CD4-positive, alpha-beta T cell treated with Interleukin-15 for 4 hours (primary cell): ENCODE data around the gene COX6A2.

Source experiments
- DNase-seq: peaks from one replicate; pipeline ENCODE4 v3.0.0-alpha.2; 2020; ENCODE audit warnings: low spot score

The COX6A2 gene

DNA sequence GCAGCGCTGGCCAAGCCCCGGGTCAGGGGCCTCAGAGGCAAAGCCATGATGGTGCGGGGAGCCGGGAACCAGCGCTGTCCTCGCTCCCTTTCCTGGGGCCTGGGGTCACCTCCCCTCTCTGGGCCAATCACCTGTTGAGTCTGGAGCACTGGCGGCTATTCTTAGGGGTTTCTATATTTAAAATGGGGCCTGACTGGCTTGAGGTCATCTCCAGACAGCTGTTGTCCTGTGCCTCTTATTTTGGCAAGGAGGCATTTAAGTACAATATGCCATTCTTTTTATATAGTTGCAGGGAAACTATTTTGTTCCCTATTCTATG is at the start of gene COX6A2:
COX6A2 (minus strand) TSS at position 82 of the 319 bp plus-strand sequence; CDS start at position 47, 35 bp downstream.
- DNase-seq, result no peak

DNA sequence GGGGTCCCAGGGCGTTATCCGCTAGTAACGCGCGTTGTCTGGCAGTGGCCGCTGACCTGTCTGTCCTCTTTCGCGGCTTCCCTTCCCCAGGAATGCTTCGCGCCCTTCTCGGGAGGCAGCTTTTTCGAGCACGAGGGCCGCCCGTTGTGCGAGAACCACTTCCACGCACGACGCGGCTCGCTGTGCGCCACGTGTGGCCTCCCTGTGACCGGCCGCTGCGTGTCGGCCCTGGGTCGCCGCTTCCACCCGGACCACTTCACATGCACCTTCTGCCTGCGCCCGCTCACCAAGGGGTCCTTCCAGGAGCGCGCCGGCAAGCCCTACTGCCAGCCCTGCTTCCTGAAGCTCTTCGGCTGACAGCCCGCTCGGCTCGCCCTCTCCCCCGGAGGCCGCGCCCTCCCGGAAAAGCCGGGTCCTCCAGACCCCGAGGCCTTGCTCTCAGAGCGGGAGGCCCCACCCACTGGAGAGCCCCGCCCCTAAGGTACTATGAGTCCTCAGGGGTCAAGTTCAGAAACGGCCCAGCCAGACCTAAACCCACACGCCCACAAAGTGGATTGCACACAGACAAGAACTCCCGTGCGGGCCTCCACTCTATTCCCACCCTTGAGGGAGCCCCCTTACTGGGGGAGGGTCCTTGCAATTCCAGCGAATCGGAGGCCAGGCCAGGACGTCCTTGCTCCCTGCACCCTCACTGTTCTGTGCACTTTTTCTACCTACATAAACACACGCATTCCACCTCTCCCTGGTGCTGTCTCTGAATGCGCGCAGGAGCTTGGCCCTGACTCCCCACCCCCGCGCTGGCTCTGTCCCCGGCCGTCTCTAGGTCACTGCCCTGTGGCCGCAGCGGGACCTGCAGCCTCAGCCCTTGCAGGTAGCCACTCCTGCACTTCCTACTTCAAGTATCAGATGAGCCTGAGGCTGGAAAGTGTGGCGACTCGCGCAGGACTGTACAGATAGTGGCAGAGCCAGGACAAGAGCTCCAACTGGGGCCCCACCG is 49.4 kb upstream of the COX6A2 start:
- DNase-seq, result peak; percentile 13

DNA sequence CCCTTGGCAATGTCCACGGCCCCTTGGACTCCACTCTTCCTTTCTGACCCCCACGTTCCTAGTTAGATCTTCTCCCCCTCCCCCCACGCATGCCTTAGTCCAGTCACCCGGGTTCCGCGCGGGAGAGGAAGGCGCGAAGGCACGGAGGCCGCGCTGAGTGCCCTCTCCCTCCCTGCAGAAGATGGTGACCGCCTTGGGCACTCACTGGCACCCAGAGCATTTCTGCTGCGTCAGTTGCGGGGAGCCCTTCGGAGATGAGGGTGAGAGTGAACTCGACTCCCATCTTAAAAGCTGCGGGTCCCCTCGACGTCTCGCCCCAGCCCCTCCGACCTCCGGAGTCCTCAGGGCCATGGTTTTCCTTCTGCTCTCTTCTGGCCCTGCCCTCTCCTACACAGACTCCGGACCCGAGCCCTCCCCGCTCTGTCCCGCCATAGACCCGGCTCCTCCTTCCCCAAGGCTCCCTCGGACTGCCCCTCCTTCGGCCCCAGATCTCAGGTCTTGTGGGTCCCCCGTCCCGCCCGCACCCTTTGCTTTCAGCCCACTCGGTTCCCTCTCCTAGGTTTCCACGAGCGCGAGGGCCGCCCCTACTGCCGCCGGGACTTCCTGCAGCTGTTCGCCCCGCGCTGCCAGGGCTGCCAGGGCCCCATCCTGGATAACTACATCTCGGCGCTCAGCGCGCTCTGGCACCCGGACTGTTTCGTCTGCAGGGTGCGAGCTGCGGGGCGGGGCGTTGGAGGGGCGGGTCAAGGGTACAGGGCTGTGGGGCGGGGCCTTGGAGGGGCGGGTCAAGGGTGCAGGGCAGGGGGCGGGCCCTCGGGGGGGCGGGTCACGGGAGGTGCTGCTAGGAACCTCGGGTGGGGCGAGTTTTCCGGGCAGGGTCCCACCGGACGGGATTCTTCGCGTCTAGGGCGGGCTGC is 48.4 kb upstream of the COX6A2 start:
- peak; percentile 89 for DNase-seq

DNA sequence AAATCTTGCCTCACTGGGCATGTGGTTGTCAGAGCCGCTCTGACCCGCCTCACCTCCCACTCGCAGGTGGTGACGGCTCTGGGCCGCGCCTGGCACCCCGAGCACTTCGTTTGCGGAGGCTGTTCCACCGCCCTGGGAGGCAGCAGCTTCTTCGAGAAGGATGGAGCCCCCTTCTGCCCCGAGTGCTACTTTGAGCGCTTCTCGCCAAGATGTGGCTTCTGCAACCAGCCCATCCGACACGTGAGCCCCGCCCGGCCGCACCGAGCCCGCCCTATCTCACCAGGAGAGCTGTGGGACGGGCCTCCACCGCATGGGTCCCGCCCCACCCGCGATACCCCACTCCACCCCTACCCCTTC is 47.8 kb upstream of the COX6A2 start:
- DNase-seq, result no peak

DNA sequence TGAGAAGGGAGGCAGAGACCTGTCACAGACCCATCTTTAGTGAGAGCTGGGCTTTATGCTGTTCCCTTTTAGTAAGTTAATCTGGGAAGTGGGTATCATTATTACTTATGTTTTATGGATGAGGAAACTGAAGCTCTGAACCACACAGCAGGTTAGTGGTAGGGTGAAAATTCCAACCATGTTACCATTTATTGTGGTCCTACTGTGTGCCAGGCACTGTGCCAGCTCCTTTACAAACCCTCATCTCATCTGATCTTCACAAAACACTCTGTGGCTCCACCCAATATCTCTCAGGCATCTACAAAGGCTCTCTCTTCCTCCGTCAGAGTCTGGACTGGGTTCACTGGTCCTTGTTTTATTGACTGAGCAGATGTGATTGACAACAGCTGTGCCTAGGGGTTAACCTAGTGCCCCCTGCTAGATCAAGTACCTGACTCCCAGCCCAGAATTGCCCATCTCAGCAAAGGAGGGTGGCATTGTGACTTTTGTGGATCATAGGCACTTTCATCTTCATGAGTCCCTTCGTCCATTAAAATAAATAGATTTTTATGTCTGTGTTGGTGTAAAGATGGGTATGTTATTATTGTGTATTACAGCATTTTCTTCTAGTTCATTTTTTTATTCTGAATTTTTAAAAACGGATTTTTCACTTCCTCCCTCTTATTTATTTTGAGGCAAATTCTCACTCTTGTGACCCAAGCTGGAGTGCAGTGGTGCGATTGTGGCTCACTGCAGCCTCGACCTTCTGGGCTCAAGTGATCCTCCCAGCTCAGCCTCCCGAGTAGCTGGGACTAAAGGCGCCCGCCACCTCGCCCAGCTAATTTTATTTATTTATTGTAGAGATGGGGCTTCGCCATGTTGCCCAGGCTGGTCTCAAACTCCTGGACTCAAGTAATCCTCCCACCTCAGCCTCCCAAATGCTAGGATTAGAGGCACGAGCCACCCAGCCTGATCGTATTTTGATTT is 46.9 kb upstream of the COX6A2 start:
- DNase-seq, result no peak

DNA sequence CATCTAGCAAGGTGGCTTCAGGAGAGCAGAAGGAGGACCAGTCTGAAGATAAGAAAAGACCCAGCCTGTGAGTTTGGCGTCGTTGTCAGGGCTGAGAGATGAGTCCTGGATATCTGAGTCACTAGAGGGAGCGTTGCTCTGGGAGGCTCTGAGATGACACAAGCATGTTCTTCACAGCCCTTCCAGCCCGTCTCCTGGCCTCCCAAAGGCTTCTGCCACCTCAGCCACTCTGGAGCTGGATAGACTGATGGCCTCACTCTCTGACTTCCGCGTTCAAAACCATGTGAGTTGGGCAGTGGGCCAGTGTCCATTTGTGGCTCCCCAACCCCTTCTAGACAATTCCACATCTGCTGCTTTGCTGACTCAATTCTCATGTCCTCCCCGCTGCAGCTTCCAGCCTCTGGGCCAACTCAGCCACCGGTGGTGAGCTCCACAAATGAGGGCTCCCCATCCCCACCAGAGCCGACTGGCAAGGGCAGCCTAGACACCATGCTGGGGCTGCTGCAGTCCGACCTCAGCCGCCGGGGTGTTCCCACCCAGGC is 46.1 kb upstream of the COX6A2 start:
- DNase-seq, result no peak

DNA sequence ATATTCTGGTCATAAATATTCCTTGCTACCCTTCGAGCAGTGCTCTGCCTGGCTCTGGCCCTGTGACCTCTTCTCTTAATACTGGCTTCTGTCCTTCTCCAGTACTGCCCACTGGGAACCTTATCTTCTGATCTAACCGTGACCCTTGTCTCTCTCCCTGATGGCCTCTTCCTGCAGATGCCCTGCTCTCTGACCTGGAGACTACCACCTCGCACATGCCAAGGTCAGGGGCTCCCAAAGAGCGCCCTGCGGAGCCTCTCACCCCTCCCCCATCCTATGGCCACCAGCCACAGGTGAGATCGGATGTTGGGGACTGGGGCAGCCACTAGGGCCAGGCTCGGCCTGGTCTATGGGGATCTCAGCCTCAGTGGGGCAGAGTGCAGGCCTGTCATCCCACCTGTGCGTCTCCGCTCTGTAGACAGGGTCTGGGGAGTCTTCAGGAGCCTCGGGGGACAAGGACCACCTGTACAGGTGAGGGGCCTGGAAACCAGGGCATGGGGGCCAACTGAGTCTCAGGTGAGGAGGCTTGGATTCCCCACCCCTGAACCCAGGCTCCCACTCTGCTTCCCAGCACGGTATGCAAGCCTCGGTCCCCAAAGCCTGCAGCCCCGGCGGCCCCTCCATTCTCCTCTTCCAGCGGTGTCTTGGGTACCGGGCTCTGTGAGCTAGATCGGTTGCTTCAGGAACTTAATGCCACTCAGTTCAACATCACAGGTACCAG is 45.3 kb upstream of the COX6A2 start:
- no peak for DNase-seq

DNA sequence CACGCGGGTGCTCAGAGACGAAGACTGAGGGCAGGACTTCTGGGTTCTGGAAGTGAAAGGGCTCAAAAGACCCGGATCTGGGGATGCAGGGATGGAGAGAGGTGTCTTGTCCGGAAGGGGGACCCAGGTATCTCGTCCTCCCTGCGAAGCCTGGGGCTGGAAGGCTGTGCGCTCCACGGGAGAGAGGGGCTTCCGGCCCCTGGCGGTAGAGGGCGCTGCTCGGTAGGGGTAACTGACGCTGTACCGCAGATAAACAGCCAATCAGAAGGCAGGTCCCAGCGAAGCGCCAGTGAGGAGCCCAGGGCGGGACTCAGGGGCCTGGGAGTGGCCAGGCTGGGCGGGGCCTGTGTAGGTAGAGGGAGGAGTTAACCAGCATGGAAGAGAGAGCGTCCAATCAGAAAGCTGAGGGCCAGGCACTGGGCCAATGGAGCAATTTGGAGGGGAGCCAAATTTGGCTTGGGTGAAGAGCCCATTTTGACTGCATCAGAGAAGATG is 44.6 kb upstream of the COX6A2 start:
- DNase-seq, result peak; percentile 29

DNA sequence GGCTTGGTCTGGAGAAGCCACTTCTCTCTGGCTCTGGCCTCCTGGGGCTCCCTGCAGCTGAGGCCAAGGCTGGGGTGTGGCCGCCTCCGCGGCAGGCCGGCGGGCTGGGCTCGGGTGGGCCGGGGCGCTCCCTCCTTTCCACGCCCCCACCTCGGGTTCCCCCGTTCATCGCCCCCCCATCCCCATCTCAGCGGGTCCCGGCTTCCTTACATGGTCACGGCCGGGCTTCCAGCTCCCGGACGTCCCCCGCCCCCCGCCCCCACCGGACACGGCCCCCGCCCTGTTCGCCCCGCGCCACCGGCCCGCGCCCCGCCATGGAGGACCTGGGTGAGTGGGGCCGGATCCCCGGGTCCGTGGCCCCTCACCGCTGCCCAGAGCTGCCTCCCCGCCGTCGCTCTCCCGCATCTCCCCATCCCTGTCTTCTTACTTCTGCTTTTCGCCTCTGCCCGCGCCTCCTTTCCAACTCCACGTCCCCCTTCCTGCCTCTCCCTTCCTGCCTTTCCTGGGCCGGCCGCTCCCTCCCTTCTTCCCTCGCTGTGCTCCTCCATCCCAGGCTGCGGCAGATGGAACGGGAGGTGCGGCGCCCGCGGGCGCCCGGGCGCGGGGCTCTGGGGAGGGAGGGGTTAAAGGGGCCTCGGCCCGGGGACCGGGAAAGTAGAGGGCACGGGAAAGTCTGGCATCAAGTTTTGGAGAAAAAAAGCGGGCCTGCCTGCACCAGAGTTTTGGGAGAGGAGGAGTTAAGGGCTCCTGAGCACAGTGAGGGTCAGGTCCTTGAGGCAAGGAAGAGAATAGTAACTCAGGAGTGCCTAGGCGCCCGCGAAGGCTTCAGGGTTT is 43.9 kb upstream of the COX6A2 start, which contains the start of gene TGFB1I1:
TGFB1I1 (plus strand) TSS at position 278 of the 834 bp plus-strand sequence; CDS start at position 315, 37 bp downstream.
- no peak for DNase-seq

DNA sequence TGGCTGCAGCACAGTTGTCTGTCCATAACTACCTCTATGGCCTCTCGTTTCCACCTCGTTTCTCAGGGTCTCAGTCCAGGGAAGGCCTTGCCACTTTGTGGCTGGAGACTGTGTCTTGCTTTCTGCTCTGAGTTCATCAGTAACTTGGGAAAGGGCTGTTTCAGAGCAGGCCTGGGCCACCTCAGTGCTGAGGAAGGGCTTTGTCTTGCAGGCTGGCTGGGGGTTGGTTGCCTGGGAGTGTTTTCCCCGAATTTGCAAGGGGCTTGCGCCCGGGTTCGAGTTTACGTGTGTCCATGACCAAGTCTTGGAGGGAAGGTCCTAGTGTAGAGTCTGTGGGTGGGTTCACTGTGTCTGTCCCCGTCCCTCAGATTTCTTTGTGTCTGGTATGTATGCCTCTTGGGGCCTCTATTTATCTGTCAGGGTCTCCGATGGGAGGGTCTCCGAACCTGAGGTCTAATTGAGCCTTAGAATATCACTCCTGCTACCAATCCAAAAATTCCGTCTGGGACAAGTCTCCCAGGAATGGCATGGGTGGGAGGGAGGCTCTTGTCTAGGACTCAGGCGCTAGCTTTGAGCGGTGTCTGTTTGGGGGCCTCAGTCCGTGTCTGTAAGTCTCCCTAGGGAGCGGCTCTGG is 43.2 kb upstream of the COX6A2 start:
- DNase-seq, result no peak

DNA sequence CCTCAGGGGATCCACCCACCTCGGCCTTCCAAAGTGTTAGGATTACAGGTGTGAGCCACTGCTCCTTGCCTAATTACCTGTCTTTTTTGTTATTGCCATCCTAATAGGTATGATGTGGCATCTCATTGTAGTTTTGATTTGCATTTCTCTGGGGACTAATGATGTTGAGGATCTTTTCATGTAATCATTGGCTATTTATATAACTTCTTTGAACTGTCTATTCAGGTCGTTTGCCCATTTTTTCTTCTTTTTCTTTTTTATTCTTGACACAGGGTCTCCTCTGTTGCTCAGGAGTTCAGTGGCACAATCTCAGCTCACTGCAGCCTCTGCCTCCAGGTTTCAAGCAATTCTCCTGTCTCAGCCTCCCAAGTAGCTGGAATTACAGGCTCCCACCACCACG is 42.5 kb upstream of the COX6A2 start:
- DNase-seq, result no peak

DNA sequence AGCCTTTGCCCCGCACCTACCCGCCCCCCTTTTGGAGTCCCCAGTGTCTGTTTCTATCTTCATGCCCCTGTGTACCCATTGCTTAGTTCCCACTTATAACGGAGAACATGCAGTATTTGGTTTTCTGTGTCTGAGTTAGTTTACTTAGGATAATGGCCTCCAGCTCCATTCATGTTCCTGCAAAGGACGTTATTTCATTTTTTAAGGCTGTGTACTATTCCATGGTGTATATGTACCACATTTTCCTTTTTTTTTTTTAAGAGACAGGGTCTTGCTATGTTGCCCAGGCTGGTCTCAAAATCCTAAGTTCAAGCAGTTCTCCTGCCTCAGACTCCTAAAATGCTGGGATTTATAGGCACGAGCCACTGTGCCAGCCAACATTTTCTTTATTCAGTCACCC is 39.7 kb upstream of the COX6A2 start:
- DNase-seq, result no peak

DNA sequence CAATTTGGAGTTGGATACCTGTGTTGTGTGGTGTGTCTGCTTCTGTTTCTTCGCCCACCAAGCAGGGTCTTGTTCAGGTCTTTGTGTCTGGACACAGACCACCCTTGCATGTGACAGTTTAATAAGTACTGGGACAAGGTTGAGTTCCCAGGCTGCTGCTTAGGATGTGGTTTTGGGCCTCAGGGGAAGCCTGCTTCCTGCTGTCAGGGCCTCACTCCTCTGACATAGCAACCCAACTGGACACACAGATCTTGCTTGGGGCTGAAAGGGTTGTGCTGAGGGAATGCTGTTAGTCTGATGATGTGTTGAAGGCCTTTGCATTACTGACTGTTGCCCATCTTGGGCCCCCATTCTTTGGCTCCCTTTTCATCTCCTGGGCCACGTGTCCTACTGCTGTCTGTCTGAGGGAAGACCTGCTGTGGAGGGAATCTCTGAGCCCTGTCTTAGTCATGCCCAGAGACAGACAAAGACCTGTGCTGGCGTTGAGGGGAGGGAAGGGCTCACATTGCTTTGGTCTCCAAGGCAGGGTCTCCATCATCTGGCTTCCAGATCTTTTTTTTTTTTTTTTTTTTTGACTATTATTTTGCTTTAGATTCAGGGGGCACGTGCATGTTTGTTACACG is 39.1 kb upstream of the COX6A2 start:
- DNase-seq, result no peak

DNA sequence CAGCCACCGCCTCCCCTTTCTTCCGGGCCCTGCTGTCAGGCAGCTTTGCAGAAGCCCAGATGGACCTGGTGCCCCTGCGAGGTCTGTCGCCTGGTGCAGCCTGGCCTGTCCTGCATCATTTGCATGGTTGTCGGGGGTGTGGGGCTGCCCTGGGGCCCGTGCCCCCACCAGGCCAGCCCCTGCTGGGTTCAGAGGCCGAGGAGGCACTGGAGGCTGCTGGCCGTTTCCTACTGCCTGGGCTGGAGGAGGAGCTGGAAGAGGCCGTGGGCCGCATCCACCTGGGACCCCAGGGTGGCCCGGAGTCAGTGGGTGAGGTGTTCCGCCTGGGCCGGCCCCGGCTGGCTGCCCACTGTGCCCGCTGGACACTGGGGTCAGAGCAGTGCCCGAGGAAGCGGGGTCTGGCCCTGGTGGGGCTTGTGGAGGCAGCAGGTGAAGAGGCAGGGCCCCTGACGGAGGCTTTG is 38.3 kb upstream of the COX6A2 start:
- DNase-seq, result no peak

DNA sequence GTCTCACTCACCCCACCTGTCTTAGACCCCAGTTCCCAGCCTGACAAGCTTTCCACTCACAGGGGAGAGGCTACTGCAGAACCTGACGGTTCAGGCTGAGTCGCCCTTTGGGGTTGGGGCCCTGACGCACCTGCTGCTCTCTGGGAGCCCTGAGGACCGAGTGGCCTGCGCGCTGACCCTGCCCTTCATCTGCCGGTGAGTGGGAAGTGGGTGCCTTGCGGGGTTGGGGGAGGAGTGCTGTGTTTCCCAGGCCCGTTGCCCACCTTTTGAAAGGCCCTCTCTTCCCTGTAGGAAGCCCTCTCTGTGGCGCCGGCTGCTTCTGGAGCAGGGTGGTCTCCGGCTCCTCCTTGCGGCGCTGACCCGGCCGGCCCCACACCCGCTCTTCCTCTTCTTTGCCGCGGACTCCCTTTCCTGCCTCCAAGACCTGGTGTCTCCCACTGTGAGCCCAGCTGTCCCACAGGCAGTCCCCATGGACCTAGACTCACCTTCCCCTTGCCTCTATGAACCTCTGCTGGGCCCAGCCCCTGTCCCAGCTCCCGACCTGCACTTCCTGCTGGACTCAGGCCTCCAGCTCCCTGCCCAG is 37.7 kb upstream of the COX6A2 start:
- no peak for DNase-seq

DNA sequence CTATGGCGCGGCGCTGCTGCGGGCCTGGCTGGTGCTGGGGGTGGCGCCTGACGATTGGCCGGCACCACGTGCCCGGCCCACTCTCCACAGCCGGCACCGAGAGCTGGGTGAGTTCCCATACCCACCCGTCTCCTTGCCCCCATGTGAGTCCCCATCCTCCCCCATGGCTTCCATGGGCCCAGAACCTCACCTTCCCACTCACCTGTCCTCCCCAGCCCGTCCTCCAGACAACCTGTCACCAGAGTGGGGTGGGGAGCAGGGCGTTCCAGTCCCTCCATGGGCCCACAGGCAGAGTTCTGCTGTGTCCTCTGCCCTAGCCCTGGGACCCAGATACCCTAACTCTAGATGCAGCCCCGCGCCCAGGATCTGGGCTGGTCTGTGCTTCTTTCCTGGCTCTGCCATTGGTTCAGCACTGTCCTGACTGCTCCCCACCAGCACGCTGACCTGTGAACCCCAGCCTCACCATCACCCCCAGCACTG is 36.7 kb upstream of the COX6A2 start:
- DNase-seq, result no peak

DNA sequence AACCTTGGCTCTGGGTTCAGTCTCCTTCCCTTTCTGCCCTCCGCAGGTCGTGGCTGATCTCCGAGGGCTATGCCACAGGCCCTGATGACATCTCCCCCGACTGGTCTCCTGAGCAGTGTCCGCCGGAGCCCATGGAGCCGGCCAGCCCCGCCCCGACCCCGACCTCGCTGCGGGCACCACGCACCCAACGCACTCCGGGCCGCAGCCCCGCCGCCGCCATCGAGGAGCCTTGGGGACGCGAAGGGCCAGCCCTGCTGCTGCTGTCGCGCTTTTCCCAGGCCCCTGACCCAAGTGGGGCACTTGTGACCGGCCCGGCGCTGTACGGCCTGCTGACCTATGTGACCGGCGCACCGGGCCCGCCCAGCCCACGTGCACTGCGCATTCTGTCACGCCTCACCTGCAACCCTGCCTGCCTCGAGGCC is 36.2 kb upstream of the COX6A2 start:
- no peak for DNase-seq
